LNCAP (cell line): ENCODE data around the gene KDM3B.

ENCODE experiments used
- TF ChIP-seq, protein P1 (sequence below): fragments of 450-650 bp; IDR thresholded peaks from 2 replicates; pipeline ENCODE4 v1.5.1; 2017; ENCODE audit warnings: mild to moderate bottlenecking

Gene KDM3B

DNA sequence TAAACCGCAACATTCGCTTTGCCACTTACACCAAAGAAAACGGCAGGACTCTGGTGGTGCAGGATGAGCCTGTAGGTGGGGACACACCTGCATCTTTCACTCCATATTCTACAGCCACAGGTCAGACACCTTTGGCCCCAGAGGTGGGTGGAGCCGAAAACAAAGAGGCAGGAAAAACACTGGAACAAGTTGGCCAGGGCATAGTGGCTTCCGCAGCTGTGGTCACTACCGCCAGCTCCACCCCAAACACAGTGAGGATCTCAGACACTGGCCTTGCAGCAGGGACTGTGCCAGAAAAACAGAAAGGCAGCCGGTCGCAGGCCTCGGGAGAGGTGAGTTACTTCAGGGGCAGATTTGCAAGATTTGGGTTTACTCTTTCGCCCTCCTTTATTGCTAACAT, 33.8 kb downstream of the KDM3B start:
- TF ChIP-seq, protein P1, sequence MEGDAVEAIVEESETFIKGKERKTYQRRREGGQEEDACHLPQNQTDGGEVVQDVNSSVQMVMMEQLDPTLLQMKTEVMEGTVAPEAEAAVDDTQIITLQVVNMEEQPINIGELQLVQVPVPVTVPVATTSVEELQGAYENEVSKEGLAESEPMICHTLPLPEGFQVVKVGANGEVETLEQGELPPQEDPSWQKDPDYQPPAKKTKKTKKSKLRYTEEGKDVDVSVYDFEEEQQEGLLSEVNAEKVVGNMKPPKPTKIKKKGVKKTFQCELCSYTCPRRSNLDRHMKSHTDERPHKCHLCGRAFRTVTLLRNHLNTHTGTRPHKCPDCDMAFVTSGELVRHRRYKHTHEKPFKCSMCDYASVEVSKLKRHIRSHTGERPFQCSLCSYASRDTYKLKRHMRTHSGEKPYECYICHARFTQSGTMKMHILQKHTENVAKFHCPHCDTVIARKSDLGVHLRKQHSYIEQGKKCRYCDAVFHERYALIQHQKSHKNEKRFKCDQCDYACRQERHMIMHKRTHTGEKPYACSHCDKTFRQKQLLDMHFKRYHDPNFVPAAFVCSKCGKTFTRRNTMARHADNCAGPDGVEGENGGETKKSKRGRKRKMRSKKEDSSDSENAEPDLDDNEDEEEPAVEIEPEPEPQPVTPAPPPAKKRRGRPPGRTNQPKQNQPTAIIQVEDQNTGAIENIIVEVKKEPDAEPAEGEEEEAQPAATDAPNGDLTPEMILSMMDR = no peak

DNA sequence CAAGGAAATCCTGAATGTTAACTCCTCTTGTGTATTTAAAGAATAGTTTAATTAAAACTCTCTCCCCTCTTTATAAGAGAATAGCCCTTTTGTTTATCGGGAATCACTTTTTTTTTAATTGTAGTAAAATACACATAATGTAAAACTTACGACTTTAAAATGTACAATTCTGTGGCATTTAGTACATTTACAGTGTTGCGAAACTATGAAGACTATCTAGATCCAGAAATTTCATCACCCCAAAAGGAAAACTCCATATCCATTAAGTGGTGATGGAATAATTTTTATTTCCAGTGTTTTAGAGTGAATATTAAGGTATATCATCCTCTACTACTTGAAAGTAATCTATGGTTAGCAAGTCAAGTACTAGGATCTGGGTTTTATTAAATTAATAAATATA, 36.8 kb downstream of the KDM3B start:
- TF ChIP-seq, protein P1 = no peak

DNA sequence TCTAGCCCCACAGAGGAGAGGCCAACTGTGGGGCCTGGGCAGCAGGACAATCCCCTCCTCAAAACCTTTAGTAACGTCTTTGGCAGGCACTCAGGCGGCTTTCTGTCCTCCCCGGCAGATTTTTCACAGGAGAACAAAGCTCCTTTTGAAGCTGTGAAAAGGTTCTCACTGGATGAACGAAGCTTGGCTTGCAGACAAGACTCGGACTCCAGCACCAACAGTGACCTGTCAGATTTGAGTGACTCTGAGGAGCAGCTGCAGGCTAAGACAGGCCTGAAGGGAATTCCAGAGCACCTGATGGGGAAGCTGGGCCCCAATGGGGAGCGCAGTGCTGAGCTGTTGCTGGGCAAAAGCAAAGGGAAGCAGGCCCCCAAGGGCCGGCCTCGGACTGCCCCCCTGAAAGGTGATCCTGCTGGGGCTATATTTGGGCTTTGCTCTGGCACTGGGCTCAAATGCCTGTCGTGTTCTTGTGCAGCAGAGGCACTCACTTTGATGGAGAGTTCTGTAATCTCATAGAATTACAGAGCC, 39.4 kb downstream of the KDM3B start:
- TF ChIP-seq, protein P1 = no peak

DNA sequence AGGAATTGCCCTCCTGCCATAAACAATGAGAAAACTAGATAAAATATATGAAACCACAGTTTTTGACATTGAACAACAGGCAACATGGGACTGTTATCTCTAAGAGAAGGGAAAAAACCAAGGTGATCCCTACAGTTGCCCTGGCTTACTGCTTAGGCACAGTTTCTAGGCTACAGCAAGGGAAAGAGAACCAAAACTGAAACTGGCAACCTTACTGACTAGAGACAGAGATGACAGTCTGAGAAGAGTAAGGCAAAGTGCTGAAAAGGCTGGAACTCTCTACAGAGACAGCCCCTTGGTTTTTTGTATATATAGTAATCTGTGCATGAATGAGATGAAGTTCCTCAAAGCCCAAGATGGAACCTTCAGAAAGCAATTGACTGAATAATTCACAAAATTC, 50.2 kb downstream of the KDM3B start:
- TF ChIP-seq, protein P1 = no peak

DNA sequence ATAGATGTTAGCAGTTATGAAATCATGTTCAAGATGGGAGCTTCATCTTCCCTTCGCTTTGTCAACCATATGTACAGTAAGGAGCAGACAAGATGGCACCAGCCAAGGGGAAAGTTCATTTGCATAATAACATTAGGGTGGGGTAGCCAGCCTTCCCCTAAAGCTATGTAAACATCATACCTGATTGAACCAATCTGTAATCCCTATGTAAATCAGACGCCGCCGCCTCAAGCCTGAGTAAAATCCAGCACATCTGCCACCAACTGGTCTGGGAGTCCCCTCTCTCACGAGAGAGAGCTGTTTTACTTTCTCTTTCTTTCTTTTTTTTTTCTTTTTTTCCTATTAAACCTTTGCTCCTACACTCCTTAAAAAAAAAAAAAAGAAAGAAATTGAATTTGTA, 55.5 kb downstream of the KDM3B start:
- TF ChIP-seq, protein P1 = no peak

DNA sequence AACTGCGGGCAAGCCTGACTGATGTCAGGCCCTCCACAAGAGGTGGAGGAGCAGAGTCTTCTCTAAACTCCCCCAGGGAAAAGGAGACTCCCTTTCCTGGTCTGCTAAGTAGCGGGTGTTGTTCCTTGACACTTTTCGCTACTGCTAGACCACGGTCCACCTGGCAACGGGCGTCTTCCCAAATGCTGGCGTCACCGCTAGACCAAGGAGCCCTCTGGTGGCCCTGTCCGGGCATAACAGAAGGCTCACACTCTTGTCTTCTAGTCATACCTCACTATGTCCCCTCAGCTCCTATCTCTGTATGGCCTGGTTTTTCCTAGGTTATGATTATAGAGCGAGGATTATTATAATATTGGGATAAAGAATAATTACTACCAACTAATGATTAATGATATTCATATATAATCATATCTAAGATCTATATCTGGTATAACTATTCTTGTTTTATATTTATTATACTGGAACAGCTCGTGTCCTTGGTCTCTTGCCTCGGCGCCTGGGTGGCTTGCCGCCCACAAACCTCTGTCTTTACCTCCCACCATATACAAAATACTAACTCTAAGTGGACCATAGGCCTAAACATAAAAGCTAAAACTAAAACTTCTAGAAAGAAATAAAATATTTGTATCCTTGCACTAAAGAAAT, 58.6 kb downstream of the KDM3B start:
- TF ChIP-seq, protein P1 = peak; percentile 76

DNA sequence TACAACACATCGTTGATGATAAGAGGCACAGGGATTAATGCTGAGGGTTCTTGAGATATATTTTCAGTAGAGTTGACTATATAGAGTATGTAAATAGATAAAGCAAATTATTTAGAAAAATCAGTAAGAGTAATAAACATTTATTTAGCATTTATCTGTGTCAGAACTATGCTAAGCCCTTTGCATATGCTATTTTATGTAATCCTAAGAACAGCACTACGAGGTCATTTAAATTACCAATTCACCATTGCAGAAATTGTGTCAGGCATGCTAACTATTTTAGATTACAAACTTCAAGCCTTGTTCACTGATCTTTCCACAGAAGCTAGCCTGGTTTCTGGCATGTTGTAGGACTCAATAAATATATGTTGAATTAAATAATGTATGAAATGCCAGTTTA, 66.0 kb downstream of the KDM3B start:
- TF ChIP-seq, protein P1 = no peak

DNA sequence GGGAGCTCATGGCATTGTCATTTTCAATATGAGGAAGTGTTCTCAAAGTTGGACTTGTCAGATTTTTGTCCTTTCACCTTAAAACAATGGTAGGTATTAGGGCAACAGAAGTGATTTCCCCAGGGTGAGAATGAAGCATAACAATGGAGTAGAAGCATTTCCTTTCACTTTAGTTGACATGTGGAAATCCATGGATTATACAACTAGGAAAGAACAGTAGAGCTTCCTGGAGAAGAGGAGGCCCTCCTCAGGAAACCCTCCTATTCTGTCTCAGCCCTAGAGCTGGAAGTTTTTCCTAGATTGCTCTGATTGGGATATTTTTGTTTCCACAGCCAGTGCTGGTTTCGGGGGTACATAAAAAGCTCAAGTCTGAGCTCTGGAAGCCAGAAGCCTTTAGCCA, 72.6 kb downstream of the KDM3B start:
- TF ChIP-seq, protein P1 = no peak
